Measurements from ENCODE around the gene MOB3B.

DNA sequence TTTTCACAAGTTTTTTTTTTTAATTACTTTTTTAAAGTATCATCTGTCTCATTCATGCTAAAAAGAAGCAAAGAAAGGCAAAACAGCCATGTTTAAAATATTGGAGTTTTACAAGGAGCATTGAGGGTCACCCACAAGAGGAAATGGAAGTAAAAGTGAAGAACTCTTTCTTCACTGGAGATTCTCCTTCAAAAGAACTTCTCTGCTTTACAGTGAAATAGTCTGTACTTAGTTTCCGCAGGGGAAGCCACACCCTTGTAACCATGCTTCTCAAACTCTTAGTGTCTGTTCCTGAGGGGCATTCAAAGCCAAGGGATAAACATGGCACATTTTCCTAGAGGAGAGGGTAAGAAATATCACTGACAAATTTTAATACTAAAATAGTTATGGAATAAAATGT is 35.1 kb upstream of the MOB3B start:
- TF ChIP-seq CTCF (IDR thresholded peaks at IDR 0.05 in 2 of 3, conservative IDR thresholded peaks at IDR 0.05 in 1 of 3; ENCODE audit: control insufficient read depth in 2 of 3, extremely low read depth in 1 of 3, insufficient read depth in 1 of 3, low read depth in 3 of 3, low read length in 3 of 3) (no peak), YY1 (IDR thresholded peaks at IDR 0.05; ENCODE audit: low read depth, low read length) (no peak), SMAD5 (IDR thresholded peaks at IDR 0.05; ENCODE audit: low read depth) (no peak), FOS (IDR thresholded peaks at IDR 0.05; ENCODE audit: borderline replicate concordance, extremely low read depth, insufficient read length) (no peak), TCF7 (IDR thresholded peaks at IDR 0.05; ENCODE audit: borderline replicate concordance) (no peak), JUNB (IDR thresholded peaks at IDR 0.05) (no peak), REST (IDR thresholded peaks at IDR 0.05; ENCODE audit: low read depth, low read length) (no peak), RAD21 (IDR thresholded peaks at IDR 0.05; ENCODE audit: insufficient read depth, low read depth, low read length) (no peak), TARDBP (IDR thresholded peaks at IDR 0.05; ENCODE audit: borderline replicate concordance) (no peak), PBX3 (IDR thresholded peaks at IDR 0.05; ENCODE audit: insufficient replicate concordance, low read depth, low read length) (no peak)
- TF ChIP-seq, protein P1, sequence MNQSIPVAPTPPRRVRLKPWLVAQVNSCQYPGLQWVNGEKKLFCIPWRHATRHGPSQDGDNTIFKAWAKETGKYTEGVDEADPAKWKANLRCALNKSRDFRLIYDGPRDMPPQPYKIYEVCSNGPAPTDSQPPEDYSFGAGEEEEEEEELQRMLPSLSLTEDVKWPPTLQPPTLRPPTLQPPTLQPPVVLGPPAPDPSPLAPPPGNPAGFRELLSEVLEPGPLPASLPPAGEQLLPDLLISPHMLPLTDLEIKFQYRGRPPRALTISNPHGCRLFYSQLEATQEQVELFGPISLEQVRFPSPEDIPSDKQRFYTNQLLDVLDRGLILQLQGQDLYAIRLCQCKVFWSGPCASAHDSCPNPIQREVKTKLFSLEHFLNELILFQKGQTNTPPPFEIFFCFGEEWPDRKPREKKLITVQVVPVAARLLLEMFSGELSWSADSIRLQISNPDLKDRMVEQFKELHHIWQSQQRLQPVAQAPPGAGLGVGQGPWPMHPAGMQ (IDR thresholded peaks at IDR 0.05; ENCODE audit: borderline replicate concordance): no peak

Measured in GM12878 (cell line).